Testis (tissue), 2 donors: ENCODE results near the gene GCNT1.

Experiments used
- CTCF ChIP-seq, 3 experiments: fragments of 450-650 bp in 2 of 3; fragments of 200-600 bp in 1 of 3; sonication (generic) in 1 of 3; IDR thresholded peaks; one replicate each; pipeline ENCODE4 v1.5.1; 2016 to 2019; ENCODE audit warnings: antibody characterized with exemption in 3 of 3, mild to moderate bottlenecking in 2 of 3, moderate library complexity in 1 of 3
- POLR2A ChIP-seq: fragments of 450-650 bp; IDR thresholded peaks from one replicate; pipeline ENCODE4 v1.6.1; 2017; ENCODE audit warnings: antibody characterized with exemption, mild to moderate bottlenecking, moderate library complexity

DNA sequence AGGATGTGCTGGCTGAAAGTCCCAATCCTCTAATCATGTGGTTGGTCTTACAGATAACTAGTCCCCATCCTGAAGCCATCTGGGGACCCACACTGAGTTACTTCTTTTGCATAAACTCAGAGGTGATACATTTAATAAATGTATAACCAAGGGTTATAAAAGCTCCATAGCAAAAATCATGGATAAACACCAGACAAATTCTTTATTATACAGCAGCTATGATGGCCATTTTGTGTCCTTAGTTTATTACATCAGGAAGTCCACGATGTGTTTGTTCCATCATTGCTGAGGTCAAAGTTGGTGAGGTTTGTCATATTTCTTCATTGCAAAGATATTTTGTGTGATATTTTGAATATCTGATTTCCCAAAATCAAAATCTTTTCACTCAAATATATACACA is 80.2 kb downstream of the GCNT1 start:
- TF ChIP-seq POLR2A (no peak), CTCF (IDR thresholded peaks at IDR 0.05) (no peak)
